HEK293T (cell line): ENCODE data around the gene SGCA.

Experiments used
- CTCF ChIA-PET: fragments of 350-600 bp; formaldehyde crosslinking; extraction: SDS; loops from one replicate; lab custom pipeline; 2021; ENCODE audit warnings: antibody characterized with exemption, inconsistent platforms; lab: Yijun Ruan, JAX
- POLR2A ChIA-PET: fragments of 350-600 bp; formaldehyde crosslinking; extraction: SDS; loops from one replicate; lab custom pipeline; 2020; ENCODE audit warnings: antibody characterized with exemption, inconsistent platforms; lab: Yijun Ruan, JAX
- DNase-seq: peaks from one replicate; pipeline ENCODE4 v3.0.0; 2012; ENCODE audit warnings: mixed read lengths; ENCODE audit errors: extremely low spot score
- ARNT ChIP-seq: fragments of 450-650 bp; IDR thresholded peaks from 2 replicates; pipeline ENCODE4 v1.6.1; 2017; ENCODE audit warnings: mild to moderate bottlenecking
- BHLHE40 ChIP-seq: fragments of 450-650 bp; IDR thresholded peaks from 2 replicates; pipeline ENCODE4 v1.6.1; 2016; ENCODE audit warnings: mild to moderate bottlenecking, moderate library complexity, borderline replicate concordance
- CTBP1 ChIP-seq: fragments of 450-650 bp; IDR thresholded peaks from 2 replicates; pipeline ENCODE4 v1.6.1; 2016; ENCODE audit warnings: borderline replicate concordance
- ELF4 ChIP-seq: fragments of 450-650 bp; IDR thresholded peaks from 2 replicates; pipeline ENCODE4 v1.6.1; 2017; ENCODE audit warnings: antibody characterized with exemption
- FOXA1 ChIP-seq: fragments of 450-650 bp; IDR thresholded peaks from 2 replicates; pipeline ENCODE4 v1.6.1; 2016; ENCODE audit warnings: mild to moderate bottlenecking
- FOXK2 ChIP-seq: fragments of 450-650 bp; IDR thresholded peaks from 2 replicates; pipeline ENCODE4 v1.6.1; 2016; ENCODE audit warnings: mild to moderate bottlenecking
- FOXM1 ChIP-seq: fragments of 450-650 bp; IDR thresholded peaks from 2 replicates; pipeline ENCODE4 v1.6.1; 2017; ENCODE audit warnings: mild to moderate bottlenecking, borderline replicate concordance
- HDGF ChIP-seq: fragments of 450-650 bp; IDR thresholded peaks from 2 replicates; pipeline ENCODE4 v1.6.1; 2017; ENCODE audit warnings: antibody characterized with exemption, borderline replicate concordance
- L3MBTL2 ChIP-seq: fragments of 450-650 bp; conservative IDR thresholded peaks from 2 replicates; pipeline ENCODE4 v1.6.1; 2016; ENCODE audit warnings: mild to moderate bottlenecking
- LEF1 ChIP-seq: fragments of 450-650 bp; IDR thresholded peaks from 2 replicates; pipeline ENCODE4 v1.6.1; 2017; ENCODE audit warnings: mild to moderate bottlenecking, borderline replicate concordance
- NFRKB ChIP-seq: fragments of 450-650 bp; IDR thresholded peaks from 2 replicates; pipeline ENCODE4 v1.6.1; 2016; ENCODE audit warnings: mild to moderate bottlenecking, moderate library complexity
- PKNOX1 ChIP-seq: fragments of 450-650 bp; IDR thresholded peaks from 2 replicates; pipeline ENCODE4 v1.6.1; 2016
- SP1 ChIP-seq: fragments of 450-650 bp; IDR thresholded peaks from 2 replicates; pipeline ENCODE4 v1.6.1; 2017
- SUZ12 ChIP-seq: fragments of 450-650 bp; IDR thresholded peaks from 2 replicates; pipeline ENCODE4 v1.6.1; 2016; ENCODE audit warnings: mild to moderate bottlenecking
- TARDBP ChIP-seq: fragments of 450-650 bp; IDR thresholded peaks from 2 replicates; pipeline ENCODE4 v1.6.1; 2016
- ZNF384 ChIP-seq: fragments of 450-650 bp; IDR thresholded peaks from 2 replicates; pipeline ENCODE4 v1.6.1; 2016

SGCA gene

GRCh38 chr17:50146927-50147665, 18.7 kb upstream of the SGCA start:
- POLR2A ChIA-PET, result interaction anchor here (1.1 kb wide), 1 partner anchor 11 kb away, joined by 3 read pairs; no protein-coding TSS in a partner anchor
- TF ChIP-seq HDGF (no peak), ARNT (no peak), SP1 (no peak), CTBP1 (no peak)
- no peak for DNase-seq
- CTCF ChIA-PET, result interaction anchor here (0.6 to 2.1 kb wide), 4 partner anchors 10 to 33 kb away, joined by 3 to 12 read pairs (median 3); no protein-coding TSS in a partner anchor

GRCh38 chr17:50147841-50148225, 18.0 kb upstream of the SGCA start:
- no peak for DNase-seq
- CTCF ChIA-PET, result interaction anchor here (0.6 to 1.0 kb wide), 3 partner anchors 13 to 33 kb away, joined by 3 read pairs; no protein-coding TSS in a partner anchor
- TF ChIP-seq ARNT, result no peak
- TF ChIP-seq LEF1, result no peak
- TF ChIP-seq SUZ12, result no peak
- TF ChIP-seq PKNOX1, result no peak
- TF ChIP-seq NFRKB, result no peak
- TF ChIP-seq TARDBP, result no peak
- POLR2A ChIA-PET, result interaction anchor here (0.9 to 2.7 kb wide), 3 partner anchors 10 to 24 kb away, joined by 3 to 25 read pairs (median 3); no protein-coding TSS in a partner anchor

- POLR2A ChIA-PET, result interaction anchor here (0.9 to 2.7 kb wide), 3 partner anchors 10 to 24 kb away, joined by 3 to 25 read pairs (median 3); no protein-coding TSS in a partner anchor
- DNase-seq, result no peak
- TF ChIP-seq PKNOX1, result no peak
- TF ChIP-seq FOXA1, result no peak
- TF ChIP-seq CTBP1, result no peak
- TF ChIP-seq NFRKB, result no peak
- TF ChIP-seq BHLHE40, result no peak
- TF ChIP-seq HDGF, result no peak
- no peak for TF ChIP-seq ELF4
- TF ChIP-seq SUZ12, result no peak
- no peak for TF ChIP-seq SP1
- no peak for TF ChIP-seq ARNT
- no peak for TF ChIP-seq ZNF384
- no peak for TF ChIP-seq TARDBP
- no peak for TF ChIP-seq FOXK2
- TF ChIP-seq L3MBTL2, result no peak
- TF ChIP-seq LEF1, result no peak
- no peak for TF ChIP-seq FOXM1
- CTCF ChIA-PET, result interaction anchor here (0.8 to 1.5 kb wide), 2 partner anchors 21 to 30 kb away, joined by 3 to 5 read pairs; no protein-coding TSS in a partner anchor
Observed at GRCh38 chr17:50148226-50149090, 17.3 kb upstream of the SGCA start.

- ChIA-PET CTCF (interaction anchor here (0.9 to 1.5 kb wide), 4 partner anchors 12 to 55 kb away, joined by 3 to 5 read pairs (median 3); no protein-coding TSS in a partner anchor), POLR2A (interaction anchor here (2.7 kb wide), 1 partner anchor 12 kb away, joined by 25 read pairs; no protein-coding TSS in a partner anchor)
- TF ChIP-seq CTBP1 (no peak), L3MBTL2 (peak; percentile 26; the same call in 1 of the 2 replicates), ELF4 (no peak)
- DNase-seq, result no peak
Observed at GRCh38 chr17:50149091-50149416, 16.8 kb upstream of the SGCA start.

- POLR2A ChIA-PET, result interaction anchor here (0.9 to 2.7 kb wide), 5 partner anchors 11 to 55 kb away, joined by 3 to 25 read pairs (median 3); no protein-coding TSS in a partner anchor
- DNase-seq, result peak; percentile 54
Observed at GRCh38 chr17:50149417-50150353, 16.1 kb upstream of the SGCA start.

More at GRCh38 chr17:50149417-50150353, 16.1 kb upstream of the SGCA start:
- CTCF ChIA-PET, result interaction anchor here (0.9 to 1.5 kb wide), 4 partner anchors 11 to 56 kb away, joined by 3 to 5 read pairs (median 3); no protein-coding TSS in a partner anchor
- TF ChIP-seq NFRKB (no peak), L3MBTL2 (0 out of 2 replicates have a peak, but pooled peaks have one; percentile 8)
